ENCODE data around the gene AQP1. TPM values are rescaled to one million over a fixed set of nuclear protein-coding genes. Genes with fewer than 3 reads are reported as not detected.

The AQP1 gene
- total RNA-seq, 2 donors from 2014 or later = 0.11 TPM; not detected in 1

GRCh38 chr7:30934225-30934624 lies 22.6 kb downstream of the AQP1 start:
- Mint-ChIP-seq H3K27ac (no peak overlapping the region), H3K9me3 (no peaks in the 10 kb centered on the region), H3K36me3 (no peaks in the 10 kb centered on the region)
- ATAC-seq (no peak), DNase-seq (ENCODE audit: low spot score in 2 of 2) (no peak)

GRCh38 chr7:30934732-30935568 lies 23.3 kb downstream of the AQP1 start:
- Mint-ChIP-seq H3K27ac (no peak overlapping the region), H3K9me3 (no peaks in the 10 kb centered on the region), H3K36me3 (no peaks in the 10 kb centered on the region)
- DNase-seq (ENCODE audit: low spot score in 2 of 2) (no peak), ATAC-seq (no peak)

DNA sequence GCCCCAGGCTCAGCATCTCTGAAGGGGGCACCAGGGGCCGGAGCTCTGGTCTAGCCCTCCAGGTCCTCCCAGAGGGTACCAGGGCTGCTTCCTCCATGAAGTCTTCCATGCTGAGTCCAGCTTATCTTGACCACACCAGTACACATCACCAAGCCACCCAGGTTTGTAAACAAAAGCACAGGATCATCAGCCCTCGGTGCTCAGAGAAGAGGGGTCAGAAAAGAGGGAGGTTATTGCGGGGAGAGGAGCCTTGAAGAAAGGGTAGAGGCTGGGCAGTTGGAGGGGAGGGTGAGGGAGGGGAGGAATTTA lies 23.9 kb downstream of the AQP1 start:
- Mint-ChIP-seq H3K9me3 (no peaks in the 10 kb centered on the region), H3K36me3 (no peaks in the 10 kb centered on the region), H3K27ac (no peak overlapping the region)
- no peak for DNase-seq (ENCODE audit: low spot score in 2 of 2)
- no peak for ATAC-seq

- ATAC-seq (no peak), DNase-seq (ENCODE audit: low spot score in 2 of 2) (no peak)
- no peaks in the 10 kb centered on the region for H3K36me3 Mint-ChIP-seq
- no peaks in the 10 kb centered on the region for H3K9me3 Mint-ChIP-seq
- no peak overlapping the region for H3K27ac Mint-ChIP-seq
Observed at GRCh38 chr7:30936650-30937245, 25.1 kb downstream of the AQP1 start.

GRCh38 chr7:30937416-30937815 lies 25.8 kb downstream of the AQP1 start:
- H3K27ac Mint-ChIP-seq = no peak overlapping the region
- no peaks in the 10 kb centered on the region for H3K9me3 Mint-ChIP-seq
- DNase-seq (ENCODE audit: low spot score in 2 of 2) (no peak), ATAC-seq (no peak)
- no peaks in the 10 kb centered on the region for H3K36me3 Mint-ChIP-seq

DNA sequence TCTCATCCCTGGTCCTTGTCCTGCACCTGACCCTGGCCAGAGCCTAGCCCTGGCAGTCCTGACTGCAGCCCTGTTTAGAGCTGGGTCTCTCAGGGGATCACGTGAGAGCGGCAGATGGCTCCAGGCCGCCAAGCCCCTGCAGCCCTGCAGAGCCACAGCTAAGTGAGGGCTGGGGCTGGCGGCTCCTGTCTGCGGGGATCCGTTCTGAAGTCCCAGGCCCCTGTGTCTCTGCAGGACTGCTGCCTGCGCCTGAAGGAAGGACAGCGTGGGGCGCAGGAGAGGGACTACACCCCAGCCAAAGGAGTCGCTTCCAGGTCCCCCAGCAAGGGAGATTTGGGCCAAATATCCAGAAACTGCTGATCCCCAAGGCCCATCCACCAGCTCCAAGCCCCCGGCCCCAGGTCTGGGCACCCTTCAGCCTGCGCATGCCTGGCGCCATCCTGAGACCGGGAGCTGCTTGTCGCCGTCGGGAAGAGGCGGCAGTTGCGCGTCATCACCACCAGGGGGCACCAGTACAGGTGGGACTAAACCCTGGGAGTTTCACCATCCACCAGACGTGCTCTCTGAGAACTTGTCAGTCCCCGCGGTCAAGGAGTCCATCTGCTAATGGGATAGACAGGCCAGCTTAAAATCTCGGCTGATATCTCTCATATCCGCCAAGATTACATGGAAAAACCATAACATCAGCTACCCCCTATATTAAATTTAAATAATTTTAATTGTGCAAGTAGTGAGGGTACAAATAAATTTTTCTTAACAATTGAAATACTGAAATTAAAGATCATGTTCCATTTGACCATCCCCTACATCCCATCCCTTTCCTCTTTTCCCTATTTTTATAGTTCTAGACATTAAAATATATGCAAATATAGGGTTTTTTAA lies 27.0 kb downstream of the AQP1 start:
- Mint-ChIP-seq H3K36me3 (no peaks in the 10 kb centered on the region), H3K9me3 (no peaks in the 10 kb centered on the region), H3K27ac (no peak overlapping the region)
- DNase-seq (ENCODE audit: low spot score in 2 of 2) (peak; percentile 70 to 85), ATAC-seq (peak; percentile 73 to 78)

DNA sequence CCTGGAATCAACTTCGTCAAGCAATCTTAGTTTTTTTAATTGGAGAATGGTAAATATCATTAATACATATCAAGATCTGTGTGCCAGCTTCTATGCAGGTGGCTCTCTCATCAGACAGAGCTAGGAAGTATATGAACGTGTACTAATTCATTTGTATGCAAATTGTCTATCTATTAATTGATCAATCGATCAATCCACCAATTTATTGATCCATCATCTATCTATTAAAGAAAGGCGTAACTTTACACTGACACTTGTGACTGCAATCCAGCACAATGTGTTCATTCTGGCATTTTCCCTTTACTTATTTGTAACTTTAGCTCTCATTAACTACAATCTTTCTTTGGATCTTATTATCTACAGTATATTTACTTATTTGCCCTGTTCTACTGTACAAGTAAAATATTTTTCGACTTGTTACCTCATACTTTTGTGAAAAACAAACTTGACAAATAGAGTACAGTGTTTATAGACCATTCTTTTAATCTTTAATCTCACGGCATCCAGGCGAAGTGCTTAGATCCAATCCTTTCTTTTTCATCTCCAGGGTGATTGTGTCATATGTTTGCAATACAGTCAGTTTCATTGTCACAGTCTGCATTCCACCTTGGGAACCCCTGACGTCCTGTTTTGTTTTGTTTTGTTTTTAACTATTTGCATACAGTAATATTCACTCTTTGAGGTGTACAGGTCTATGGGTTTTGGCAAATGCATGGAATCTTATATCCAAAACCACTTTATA lies 30.1 kb downstream of the AQP1 start:
- ATAC-seq (no peak), DNase-seq (ENCODE audit: low spot score in 2 of 2) (no peak)
- Mint-ChIP-seq H3K27ac (no peak overlapping the region), H3K9me3 (peaks cover 3% of the 10 kb centered on the region in 2 donors), H3K36me3 (no peaks in the 10 kb centered on the region)

DNA sequence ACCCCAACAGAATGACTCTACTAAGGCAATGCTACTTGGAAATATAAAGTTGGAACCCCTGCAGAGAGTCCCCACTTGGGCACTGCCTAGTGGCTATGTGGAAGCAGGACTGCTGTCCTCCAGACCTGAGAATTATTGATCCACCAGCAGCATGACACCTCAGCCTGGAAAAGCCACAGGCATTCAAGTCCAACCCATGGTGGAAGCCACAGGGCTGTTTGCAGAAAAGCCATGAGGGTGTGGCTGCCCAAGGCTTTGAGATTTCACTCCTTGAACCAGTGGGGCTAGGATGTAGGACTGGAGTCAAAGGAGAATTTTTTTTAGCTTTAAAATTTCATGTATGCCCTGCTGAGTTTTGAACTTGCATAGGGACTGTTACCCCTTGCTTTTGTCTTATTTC lies 38.5 kb downstream of the AQP1 start:
- H3K9me3 Mint-ChIP-seq = peaks cover 8 to 9% of the 10 kb centered on the region in 2 donors
- no peak overlapping the region for H3K27ac Mint-ChIP-seq
- H3K36me3 Mint-ChIP-seq = peaks cover 0 to 9% of the 10 kb centered on the region in 2 donors
- DNase-seq (ENCODE audit: low spot score in 2 of 2) (no peak), ATAC-seq (no peak)

GRCh38 chr7:30954914-30955313 lies 43.3 kb downstream of the AQP1 start:
- peaks cover 0 to 5% of the 10 kb centered on the region in 2 donors for H3K36me3 Mint-ChIP-seq
- H3K9me3 Mint-ChIP-seq = peaks cover 0 to 8% of the 10 kb centered on the region in 2 donors
- H3K27ac Mint-ChIP-seq = no peak overlapping the region
- DNase-seq (ENCODE audit: low spot score in 2 of 2) (no peak), ATAC-seq (no peak)

GRCh38 chr7:30956704-30957103 lies 45.1 kb downstream of the AQP1 start:
- Mint-ChIP-seq H3K36me3 (peaks cover 0 to 5% of the 10 kb centered on the region in 2 donors), H3K9me3 (peaks cover 0 to 8% of the 10 kb centered on the region in 2 donors), H3K27ac (no peak overlapping the region)
- DNase-seq (ENCODE audit: low spot score in 2 of 2) = no peak
- ATAC-seq = no peak

GRCh38 chr7:30963842-30964241 lies 52.2 kb downstream of the AQP1 start, which contains the start of gene GHRHR:
TSS of gene GHRHR (plus strand) at chr7:30963953. CDS start at chr7:30964069, 116 bp downstream.
- H3K9me3 Mint-ChIP-seq = no peaks in the 10 kb centered on the region
- ATAC-seq (no peak), DNase-seq (ENCODE audit: low spot score in 2 of 2) (no peak)
- no peaks in the 10 kb centered on the region for H3K36me3 Mint-ChIP-seq
- H3K27ac Mint-ChIP-seq = peak within 1 kb of the TSS in 1 of 2 donors; percentile 65

GRCh38 chr7:30965372-30965771 lies 53.7 kb downstream of the AQP1 start:
- Mint-ChIP-seq H3K27ac (no peak overlapping the region), H3K9me3 (no peaks in the 10 kb centered on the region), H3K36me3 (no peaks in the 10 kb centered on the region)
- ATAC-seq = no peak
- no peak for DNase-seq (ENCODE audit: low spot score in 2 of 2)

- H3K36me3 Mint-ChIP-seq = no peaks in the 10 kb centered on the region
- ATAC-seq (no peak), DNase-seq (ENCODE audit: low spot score in 2 of 2) (no peak)
- no peaks in the 10 kb centered on the region for H3K9me3 Mint-ChIP-seq
- H3K27ac Mint-ChIP-seq = no peak overlapping the region
Observed at GRCh38 chr7:30965883-30966282, 54.2 kb downstream of the AQP1 start.

DNA sequence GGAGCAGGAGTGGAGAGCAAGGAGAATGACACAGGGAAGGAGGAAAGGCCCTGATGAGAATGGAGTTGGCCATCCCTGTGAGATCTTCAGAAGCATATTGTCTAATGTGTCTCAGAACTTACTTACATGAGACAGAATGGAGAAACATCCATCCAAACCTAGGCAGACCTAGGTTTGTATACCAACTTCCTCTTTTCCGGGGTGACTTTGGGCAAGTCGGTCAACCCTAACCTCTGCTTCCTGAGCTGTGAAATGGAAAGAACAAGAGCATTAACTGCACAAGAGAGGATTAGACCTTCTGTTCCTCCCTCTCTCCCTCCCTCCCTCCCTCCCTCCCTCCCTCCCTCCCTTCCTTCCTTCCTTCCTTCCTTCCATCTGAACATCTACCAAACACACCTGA lies 56.6 kb downstream of the AQP1 start:
- no peak for DNase-seq (ENCODE audit: low spot score in 2 of 2)
- Mint-ChIP-seq H3K27ac (no peak overlapping the region), H3K36me3 (no peaks in the 10 kb centered on the region), H3K9me3 (no peaks in the 10 kb centered on the region)
- no peak for ATAC-seq

- ATAC-seq = no peak
- Mint-ChIP-seq H3K9me3 (no peaks in the 10 kb centered on the region), H3K36me3 (no peaks in the 10 kb centered on the region), H3K27ac (no peak overlapping the region)
- DNase-seq (ENCODE audit: low spot score in 2 of 2) = peak in 1 of 2 donors; percentile 42
Observed at GRCh38 chr7:30968747-30969603, 57.3 kb downstream of the AQP1 start.

DNA sequence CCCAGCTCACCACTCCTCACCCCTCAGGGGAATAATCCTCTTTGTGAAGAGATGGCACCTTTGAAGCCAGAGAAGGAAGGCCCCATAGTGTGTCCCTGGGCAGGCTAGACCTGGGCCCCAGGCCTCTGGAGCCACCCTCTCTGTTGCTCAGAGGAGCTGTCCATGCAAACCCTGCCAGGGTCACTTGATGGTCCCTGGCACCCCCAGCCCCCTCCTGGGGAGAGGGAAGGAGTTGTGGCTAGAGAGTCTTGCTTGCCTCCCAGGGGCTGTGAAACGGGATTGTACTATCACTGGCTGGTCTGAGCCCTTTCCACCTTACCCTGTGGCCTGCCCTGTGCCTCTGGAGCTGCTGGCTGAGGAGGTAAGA lies 57.9 kb downstream of the AQP1 start:
- no peak overlapping the region for H3K27ac Mint-ChIP-seq
- H3K36me3 Mint-ChIP-seq = no peaks in the 10 kb centered on the region
- ATAC-seq = no peak
- H3K9me3 Mint-ChIP-seq = no peaks in the 10 kb centered on the region
- DNase-seq (ENCODE audit: low spot score in 2 of 2) = peak in 1 of 2 donors; percentile 34

All from activated naive CD4-positive, alpha-beta T cell treated with anti-CD3 and anti-CD28 coated beads, Interleukin-2, amount 50 U/mL, for 72 hours (primary cell).